HepG2 (cell line): Measurements from ENCODE around the gene FAM216A. TPM values are rescaled to one million over a fixed set of nuclear protein-coding genes. Genes with fewer than 3 reads are reported as not detected.

Source experiments
- CBX1 ChIP-seq: IDR thresholded peaks from one replicate; pipeline ENCODE4 v1.6.1; 2016; ENCODE audit warnings: antibody characterized with exemption, low read depth
- EHMT2 ChIP-seq: fragments of 200-600 bp; sonication (generic); IDR thresholded peaks from 2 replicates; pipeline ENCODE4 v1.7.0; 2017; ENCODE audit warnings: antibody characterized with exemption, low read depth, low read length, borderline replicate concordance
- GATAD1 ChIP-seq: IDR thresholded peaks from 2 replicates; pipeline ENCODE4 v1.6.1; 2016; ENCODE audit warnings: missing genetic modification reagents, missing compliant biosample characterization
- GPN1 ChIP-seq: sonication (generic); formaldehyde crosslinking; IDR thresholded peaks from 2 replicates; pipeline ENCODE4 v1.5.1; 2020; ENCODE audit warnings: missing genetic modification reagents, borderline replicate concordance
- JUNB ChIP-seq: sonication (generic); formaldehyde crosslinking; IDR thresholded peaks from 2 replicates; pipeline ENCODE4 v1.8.0; 2022; ENCODE audit warnings: missing genetic modification reagents, mild to moderate bottlenecking, borderline replicate concordance
- NCOR1 ChIP-seq: fragments of 200-600 bp; sonication (generic); IDR thresholded peaks from 2 replicates; pipeline ENCODE4 v1.7.0; 2017; ENCODE audit warnings: antibody characterized with exemption, low read length, borderline replicate concordance
- NR2C2 ChIP-seq: sonication (generic); formaldehyde crosslinking; IDR thresholded peaks from 2 replicates; pipeline ENCODE4 v1.4.0; 2020; ENCODE audit warnings: missing genetic modification reagents, mild to moderate bottlenecking, moderate library complexity, borderline replicate concordance
- REPIN1 ChIP-seq: sonication (generic); formaldehyde crosslinking; IDR thresholded peaks from 2 replicates; pipeline ENCODE4 v1.8.0; 2022; ENCODE audit warnings: missing genetic modification reagents, low read depth, mild to moderate bottlenecking, borderline replicate concordance
- RNF2 ChIP-seq: fragments of 450-650 bp; conservative IDR thresholded peaks from 2 replicates; pipeline ENCODE4 v1.6.1; 2016; ENCODE audit warnings: low read depth
- SIN3B ChIP-seq: fragments of 150-350 bp; IDR thresholded peaks from 2 replicates; pipeline ENCODE4 v1.6.1; 2014; ENCODE audit warnings: low read length
- ZNF101 ChIP-seq: sonication (generic); formaldehyde crosslinking; IDR thresholded peaks from 2 replicates; pipeline ENCODE4 v1.4.0; 2020; ENCODE audit warnings: mild to moderate bottlenecking, low read depth, missing genetic modification reagents, borderline replicate concordance
- ZNF230 ChIP-seq: sonication (generic); formaldehyde crosslinking; IDR thresholded peaks from 2 replicates; pipeline ENCODE4 v1.4.0; 2020; ENCODE audit warnings: mild to moderate bottlenecking, missing genetic modification reagents
- ZNF496 ChIP-seq: sonication (generic); formaldehyde crosslinking; IDR thresholded peaks from 2 replicates; pipeline ENCODE4 v1.8.1; 2023; ENCODE audit warnings: mild to moderate bottlenecking, moderate library complexity, missing genetic modification reagents; ENCODE audit not compliant: insufficient replicate concordance
- ZNF556 ChIP-seq: sonication (generic); formaldehyde crosslinking; IDR thresholded peaks from 2 replicates; pipeline ENCODE4 v1.4.0; 2020; ENCODE audit warnings: mild to moderate bottlenecking, missing genetic modification reagents, borderline replicate concordance
- ZNF563 ChIP-seq: sonication (generic); formaldehyde crosslinking; IDR thresholded peaks from 2 replicates; pipeline ENCODE4 v1.8.0; 2022; ENCODE audit warnings: mild to moderate bottlenecking, moderate library complexity, missing genetic modification reagents
- ZNF607 ChIP-seq: sonication (generic); formaldehyde crosslinking; IDR thresholded peaks from 2 replicates; pipeline ENCODE4 v1.5.1; 2020; ENCODE audit warnings: missing genetic modification reagents, mild to moderate bottlenecking, borderline replicate concordance
- ZNF878 ChIP-seq: sonication (generic); formaldehyde crosslinking; IDR thresholded peaks from 2 replicates; pipeline ENCODE4 v1.8.1; 2023; ENCODE audit warnings: mild to moderate bottlenecking, missing genetic modification reagents, moderate library complexity
- ZSCAN12 ChIP-seq: sonication (generic); formaldehyde crosslinking; IDR thresholded peaks from 2 replicates; pipeline ENCODE4 v1.9.0; 2021; ENCODE audit warnings: mild to moderate bottlenecking, missing genetic modification reagents
- polyA plus RNA-seq, 8 experiments: library from polyadenylated mRNA; depleted of rRNA in 3 of 8; stranded (reverse) in 7 of 8; unstranded in 1 of 8; fragments of >200 nt; fragmentation: Illumina TruSeq in 4 of 8; extraction: Trizol in 4 of 8; gene quantifications; 2 replicates each; pipeline versions ENCODE4 v1.2.1 to v1.2.3, GENCODE V29; 2011 to 2016; ENCODE audit warnings: low read depth in 4 of 8, missing spikeins in 1 of 8, mixed read lengths in 1 of 8; ENCODE audit not compliant: insufficient read depth in 1 of 8
- total RNA-seq, 5 experiments: library from RNA; depleted of rRNA; stranded (reverse); fragments of >200 nt; fragmentation: Illumina TruSeq; extraction: Trizol; gene quantifications; 2 replicates each; pipeline ENCODE4 v1.2.3, GENCODE V29; 2016; ENCODE audit warnings: low read depth in 1 of 5
- TF ChIP-seq, protein P1 (sequence below): sonication (generic); formaldehyde crosslinking; IDR thresholded peaks from 2 replicates; pipeline ENCODE4 v1.8.1; 2022; ENCODE audit warnings: low read depth, mild to moderate bottlenecking, missing genetic modification reagents
- TF ChIP-seq, protein P2 (sequence below): sonication (generic); formaldehyde crosslinking; conservative IDR thresholded peaks from 2 replicates; pipeline ENCODE4 v1.8.0; 2022; ENCODE audit warnings: low read depth, missing genetic modification reagents
- TF ChIP-seq, protein P3 (sequence below): sonication (generic); formaldehyde crosslinking; conservative IDR thresholded peaks from 2 replicates; pipeline ENCODE4 v1.4.0; 2020; ENCODE audit warnings: missing genetic modification reagents

The FAM216A gene
- total and polyA plus RNA-seq, 2 of the 13 experiments (the other 11 are each of a cell fraction or from before 2014, with no cell fraction given) = 20.3 to 31.2 TPM

DNA sequence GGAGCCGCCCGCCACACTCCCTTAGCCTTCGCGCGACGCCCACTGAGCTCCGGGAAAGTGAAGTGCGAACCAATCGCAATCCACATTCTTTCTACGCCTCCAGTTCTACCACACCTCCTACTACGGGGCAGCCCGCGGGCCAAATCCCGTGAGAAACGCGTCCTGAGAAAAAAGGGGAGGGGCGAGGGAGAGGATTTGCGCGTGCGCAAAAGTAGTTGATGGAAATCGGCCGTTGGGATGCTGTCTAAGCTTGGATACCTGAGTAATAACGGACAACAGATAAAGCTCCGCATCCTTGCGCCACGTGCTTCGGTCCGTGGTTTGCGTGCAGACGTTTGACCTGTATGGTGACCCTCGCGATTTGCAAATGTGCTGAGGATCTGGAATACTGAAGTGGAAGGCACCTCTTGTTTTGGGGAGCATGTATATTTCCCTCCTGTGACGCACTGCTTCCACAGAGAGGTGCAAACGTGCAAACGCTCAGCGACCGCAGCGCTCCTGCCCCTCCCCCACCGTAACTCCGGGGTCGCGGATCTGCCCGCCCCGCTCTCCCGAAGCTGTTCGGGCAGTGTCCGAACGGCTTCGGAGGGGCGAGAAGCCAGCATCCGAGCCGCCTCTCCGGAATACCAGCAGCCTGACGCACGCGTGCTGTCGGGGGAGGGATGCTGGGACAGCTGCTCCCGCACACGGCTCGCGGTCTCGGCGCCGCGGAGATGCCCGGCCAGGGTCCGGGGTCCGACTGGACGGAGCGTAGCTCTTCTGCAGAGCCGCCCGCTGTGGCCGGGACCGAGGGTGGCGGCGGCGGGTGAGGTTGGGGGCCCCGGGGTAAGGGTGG, at the start of gene FAM216A, which contains the start of gene GPN3 (continued):
- TF ChIP-seq, protein P1, sequence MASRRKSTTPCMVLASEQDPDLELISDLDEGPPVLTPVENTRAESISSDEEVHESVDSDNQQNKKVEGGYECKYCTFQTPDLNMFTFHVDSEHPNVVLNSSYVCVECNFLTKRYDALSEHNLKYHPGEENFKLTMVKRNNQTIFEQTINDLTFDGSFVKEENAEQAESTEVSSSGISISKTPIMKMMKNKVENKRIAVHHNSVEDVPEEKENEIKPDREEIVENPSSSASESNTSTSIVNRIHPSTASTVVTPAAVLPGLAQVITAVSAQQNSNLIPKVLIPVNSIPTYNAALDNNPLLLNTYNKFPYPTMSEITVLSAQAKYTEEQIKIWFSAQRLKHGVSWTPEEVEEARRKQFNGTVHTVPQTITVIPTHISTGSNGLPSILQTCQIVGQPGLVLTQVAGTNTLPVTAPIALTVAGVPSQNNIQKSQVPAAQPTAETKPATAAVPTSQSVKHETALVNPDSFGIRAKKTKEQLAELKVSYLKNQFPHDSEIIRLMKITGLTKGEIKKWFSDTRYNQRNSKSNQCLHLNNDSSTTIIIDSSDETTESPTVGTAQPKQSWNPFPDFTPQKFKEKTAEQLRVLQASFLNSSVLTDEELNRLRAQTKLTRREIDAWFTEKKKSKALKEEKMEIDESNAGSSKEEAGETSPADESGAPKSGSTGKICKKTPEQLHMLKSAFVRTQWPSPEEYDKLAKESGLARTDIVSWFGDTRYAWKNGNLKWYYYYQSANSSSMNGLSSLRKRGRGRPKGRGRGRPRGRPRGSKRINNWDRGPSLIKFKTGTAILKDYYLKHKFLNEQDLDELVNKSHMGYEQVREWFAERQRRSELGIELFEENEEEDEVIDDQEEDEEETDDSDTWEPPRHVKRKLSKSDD (CRISPR knock-in tag) = no peak; the same call in none of the 2 replicates
- TF ChIP-seq, protein P2, sequence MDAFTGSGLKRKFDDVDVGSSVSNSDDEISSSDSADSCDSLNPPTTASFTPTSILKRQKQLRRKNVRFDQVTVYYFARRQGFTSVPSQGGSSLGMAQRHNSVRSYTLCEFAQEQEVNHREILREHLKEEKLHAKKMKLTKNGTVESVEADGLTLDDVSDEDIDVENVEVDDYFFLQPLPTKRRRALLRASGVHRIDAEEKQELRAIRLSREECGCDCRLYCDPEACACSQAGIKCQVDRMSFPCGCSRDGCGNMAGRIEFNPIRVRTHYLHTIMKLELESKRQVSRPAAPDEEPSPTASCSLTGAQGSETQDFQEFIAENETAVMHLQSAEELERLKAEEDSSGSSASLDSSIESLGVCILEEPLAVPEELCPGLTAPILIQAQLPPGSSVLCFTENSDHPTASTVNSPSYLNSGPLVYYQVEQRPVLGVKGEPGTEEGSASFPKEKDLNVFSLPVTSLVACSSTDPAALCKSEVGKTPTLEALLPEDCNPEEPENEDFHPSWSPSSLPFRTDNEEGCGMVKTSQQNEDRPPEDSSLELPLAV (CRISPR knock-in tag) = peak; percentile 84; the same call in 1 of the 2 replicates
- no peak; the same call in 1 of the 2 replicates for TF ChIP-seq ZNF878 (CRISPR knock-in tag)
- TF ChIP-seq ZNF607 (CRISPR knock-in tag) = peak; percentile 46; the same call in 1 of the 2 replicates
- no peak for TF ChIP-seq CBX1
- TF ChIP-seq RNF2 = no peak
- TF ChIP-seq NR2C2 (CRISPR knock-in tag) = peak; percentile 61
- TF ChIP-seq ZNF556 (CRISPR knock-in tag) = peak; percentile 35; the same call in 1 of the 2 replicates
- no peak for TF ChIP-seq ZNF101 (CRISPR knock-in tag)
- peak; percentile 96 for TF ChIP-seq GATAD1 (CRISPR knock-in tag)
- TF ChIP-seq, protein P3, sequence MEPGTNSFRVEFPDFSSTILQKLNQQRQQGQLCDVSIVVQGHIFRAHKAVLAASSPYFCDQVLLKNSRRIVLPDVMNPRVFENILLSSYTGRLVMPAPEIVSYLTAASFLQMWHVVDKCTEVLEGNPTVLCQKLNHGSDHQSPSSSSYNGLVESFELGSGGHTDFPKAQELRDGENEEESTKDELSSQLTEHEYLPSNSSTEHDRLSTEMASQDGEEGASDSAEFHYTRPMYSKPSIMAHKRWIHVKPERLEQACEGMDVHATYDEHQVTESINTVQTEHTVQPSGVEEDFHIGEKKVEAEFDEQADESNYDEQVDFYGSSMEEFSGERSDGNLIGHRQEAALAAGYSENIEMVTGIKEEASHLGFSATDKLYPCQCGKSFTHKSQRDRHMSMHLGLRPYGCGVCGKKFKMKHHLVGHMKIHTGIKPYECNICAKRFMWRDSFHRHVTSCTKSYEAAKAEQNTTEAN = peak; percentile 78
- TF ChIP-seq JUNB (CRISPR knock-in tag) = no peak
- peak; percentile 75; the same call in 1 of the 2 replicates for TF ChIP-seq SIN3B
- peak; percentile 12; the same call in 1 of the 2 replicates for TF ChIP-seq ZNF563 (CRISPR knock-in tag)
- no peak for TF ChIP-seq ZNF230 (CRISPR knock-in tag)
- no peak for TF ChIP-seq EHMT2
- TF ChIP-seq NCOR1 = peak; percentile 26; the same call in 1 of the 2 replicates
- TF ChIP-seq GPN1 (CRISPR knock-in tag) = 0 out of 2 replicates have a peak, but pooled peaks have one; percentile 15
- TF ChIP-seq ZNF496 (CRISPR knock-in tag) = no peak
- no peak; the same call in 1 of the 2 replicates for TF ChIP-seq REPIN1
- no peak for TF ChIP-seq ZSCAN12 (CRISPR knock-in tag)
